SKM-1 (cell line): ENCODE data around the gene CORO2B.

ENCODE experiments used
- DNase-seq: peaks from one replicate; lab custom pipeline; 2025; ENCODE audit not compliant: unreplicated experiment; lab: John Stamatoyannopoulos, UW

Gene CORO2B

GRCh38 chr15:68578980-68579935, at the start of gene CORO2B:
CORO2B (plus strand) TSS chr15:68578993; CDS start chr15:68579263, 270 bp downstream.
- DNase-seq, result no peak

GRCh38 chr15:68531387-68532179, 47.2 kb upstream of the CORO2B start:
- DNase-seq, result no peak

- no peak for DNase-seq
Measured at GRCh38 chr15:68536331-68537095, 42.3 kb upstream of the CORO2B start.

GRCh38 chr15:68537097-68537496, 41.7 kb upstream of the CORO2B start:
- DNase-seq, result no peak

- DNase-seq, result no peak
Measured at GRCh38 chr15:68537506-68537905, 41.3 kb upstream of the CORO2B start.

- DNase-seq, result no peak
Measured at GRCh38 chr15:68538311-68538710, 40.5 kb upstream of the CORO2B start.

- no peak for DNase-seq
Measured at GRCh38 chr15:68541743-68542142, 37.0 kb upstream of the CORO2B start.

GRCh38 chr15:68542348-68542747, 36.4 kb upstream of the CORO2B start:
- no peak for DNase-seq

GRCh38 chr15:68542771-68543164, 36.0 kb upstream of the CORO2B start:
- no peak for DNase-seq

- no peak for DNase-seq
Measured at GRCh38 chr15:68543165-68544008, 35.4 kb upstream of the CORO2B start.

GRCh38 chr15:68546318-68546717, 32.5 kb upstream of the CORO2B start:
- no peak for DNase-seq

- no peak for DNase-seq
Measured at GRCh38 chr15:68548364-68548763, 30.4 kb upstream of the CORO2B start.

- no peak for DNase-seq
Measured at GRCh38 chr15:68550004-68550403, 28.8 kb upstream of the CORO2B start.

- no peak for DNase-seq
Measured at GRCh38 chr15:68550498-68551295, 28.1 kb upstream of the CORO2B start.

GRCh38 chr15:68551296-68551635, 27.5 kb upstream of the CORO2B start:
- DNase-seq, result no peak

GRCh38 chr15:68552344-68552743, 26.4 kb upstream of the CORO2B start:
- no peak for DNase-seq

- no peak for DNase-seq
Measured at GRCh38 chr15:68552773-68553172, 26.0 kb upstream of the CORO2B start.

GRCh38 chr15:68553314-68553993, 25.3 kb upstream of the CORO2B start:
- DNase-seq, result no peak
